ENCODE results near the gene SKI.

The SKI gene

GRCh38 chr1:2183937-2184334, 44.2 kb upstream of the SKI start:
- Histone ChIP-seq H3K4me1 (ENCODE audit: low read length) (no peaks in the 10 kb centered on the region), H2AFZ (ENCODE audit: low read depth, low read length) (no peak overlapping the region), H4K20me1 (ENCODE audit: insufficient read depth, low read length) (no peaks in the 10 kb centered on the region), H3K79me2 (ENCODE audit: low read length) (no peaks in the 10 kb centered on the region), H3K27me3 (ENCODE audit: low read depth, low read length) (no peaks in the 10 kb centered on the region), H3K9me3 (ENCODE audit: insufficient read depth, low read length) (no peaks in the 10 kb centered on the region), H3K4me3 (ENCODE audit: low read length) (no peak overlapping the region), H3K4me2 (ENCODE audit: low read length) (no peak overlapping the region), H3K27ac (ENCODE audit: low read length) (no peak overlapping the region), H3K9ac (ENCODE audit: low read length) (no peak overlapping the region), H3K36me3 (replicated peaks; ENCODE audit: low read depth, low read length) (no peaks in the 10 kb centered on the region)
- TF ChIP-seq EZH2phosphoT487 (IDR thresholded peaks at IDR 0.05; ENCODE audit: low read depth) (no peak), CTCF (IDR thresholded peaks at IDR 0.05; ENCODE audit: low read depth, low read length) (no peak)

- H3K4me2 ChIP-seq (ENCODE audit: low read length) = no peak overlapping the region
- no peaks in the 10 kb centered on the region for H3K27me3 ChIP-seq (ENCODE audit: low read depth, low read length)
- H3K9me3 ChIP-seq (ENCODE audit: insufficient read depth, low read length) = no peaks in the 10 kb centered on the region
- H3K4me1 ChIP-seq (ENCODE audit: low read length) = no peaks in the 10 kb centered on the region
- TF ChIP-seq EZH2phosphoT487 (IDR thresholded peaks at IDR 0.05; ENCODE audit: low read depth) = no peak
- TF ChIP-seq CTCF (IDR thresholded peaks at IDR 0.05; ENCODE audit: low read depth, low read length) = no peak
- no peak overlapping the region for H3K27ac ChIP-seq (ENCODE audit: low read length)
- no peaks in the 10 kb centered on the region for H3K79me2 ChIP-seq (ENCODE audit: low read length)
- H3K4me3 ChIP-seq (ENCODE audit: low read length) = no peak overlapping the region
- no peaks in the 10 kb centered on the region for H4K20me1 ChIP-seq (ENCODE audit: insufficient read depth, low read length)
- no peak overlapping the region for H2AFZ ChIP-seq (ENCODE audit: low read depth, low read length)
- no peaks in the 10 kb centered on the region for H3K36me3 ChIP-seq (replicated peaks; ENCODE audit: low read depth, low read length)
- no peak overlapping the region for H3K9ac ChIP-seq (ENCODE audit: low read length)
These were observed 43.6 kb upstream of the SKI start for GRCh38 chr1:2184531-2184930.

- Histone ChIP-seq H3K9ac (ENCODE audit: low read length) (no peak overlapping the region), H3K27ac (ENCODE audit: low read length) (no peak overlapping the region)
These were observed 43.2 kb upstream of the SKI start for GRCh38 chr1:2184934-2185333.

More at GRCh38 chr1:2184934-2185333, 43.2 kb upstream of the SKI start:
- no peaks in the 10 kb centered on the region for H3K9me3 ChIP-seq (ENCODE audit: insufficient read depth, low read length)
- H3K4me2 ChIP-seq (ENCODE audit: low read length) = no peak overlapping the region
- no peaks in the 10 kb centered on the region for H3K4me1 ChIP-seq (ENCODE audit: low read length)
- H3K4me3 ChIP-seq (ENCODE audit: low read length) = no peak overlapping the region
- no peak overlapping the region for H2AFZ ChIP-seq (ENCODE audit: low read depth, low read length)
- H4K20me1 ChIP-seq (ENCODE audit: insufficient read depth, low read length) = no peaks in the 10 kb centered on the region
- no peak for TF ChIP-seq EZH2phosphoT487 (IDR thresholded peaks at IDR 0.05; ENCODE audit: low read depth)
- TF ChIP-seq CTCF (IDR thresholded peaks at IDR 0.05; ENCODE audit: low read depth, low read length) = no peak
- H3K36me3 ChIP-seq (replicated peaks; ENCODE audit: low read depth, low read length) = no peaks in the 10 kb centered on the region
- no peaks in the 10 kb centered on the region for H3K79me2 ChIP-seq (ENCODE audit: low read length)
- H3K27me3 ChIP-seq (ENCODE audit: low read depth, low read length) = no peaks in the 10 kb centered on the region

Data from OCI-LY3 (cell line).